HepG2 (cell line): Measurements from ENCODE around the gene RRBP1. TPM values are rescaled to one million over a fixed set of nuclear protein-coding genes. Genes with fewer than 3 reads are reported as not detected.

Experiments used
- CBX1 ChIP-seq: IDR thresholded peaks from one replicate; pipeline ENCODE4 v1.6.1; 2016; ENCODE audit warnings: antibody characterized with exemption, low read depth
- GATA4 ChIP-seq: sonication (generic); IDR thresholded peaks from 2 replicates; pipeline ENCODE4 v1.6.1; 2016; ENCODE audit warnings: antibody characterized with exemption, low read depth, borderline replicate concordance
- RARG ChIP-seq: sonication (generic); formaldehyde crosslinking; IDR thresholded peaks from 2 replicates; pipeline ENCODE4 v1.4.0; 2020; ENCODE audit warnings: low read depth, mild to moderate bottlenecking, missing genetic modification reagents
- TMF1 ChIP-seq: sonication (generic); formaldehyde crosslinking; IDR thresholded peaks from 2 replicates; pipeline ENCODE4 v1.8.1; 2022; ENCODE audit warnings: low read depth, missing genetic modification reagents
- ZNF350 ChIP-seq: sonication (generic); formaldehyde crosslinking; IDR thresholded peaks from 2 replicates; pipeline ENCODE4 v1.4.0; 2020; ENCODE audit warnings: mild to moderate bottlenecking, low read depth, missing genetic modification reagents, borderline replicate concordance
- ZNF44 ChIP-seq: sonication (generic); formaldehyde crosslinking; IDR thresholded peaks from 2 replicates; pipeline ENCODE4 v1.5.1; 2020; ENCODE audit warnings: mild to moderate bottlenecking, missing genetic modification reagents
- ZNF776 ChIP-seq: sonication (generic); formaldehyde crosslinking; IDR thresholded peaks from 2 replicates; pipeline ENCODE4 v1.4.0; 2020; ENCODE audit warnings: mild to moderate bottlenecking, missing genetic modification reagents
- polyA plus RNA-seq, 8 experiments: library from polyadenylated mRNA; depleted of rRNA in 3 of 8; stranded (reverse) in 7 of 8; unstranded in 1 of 8; fragments of >200 nt; fragmentation: Illumina TruSeq in 4 of 8; extraction: Trizol in 4 of 8; gene quantifications; 2 replicates each; pipeline versions ENCODE4 v1.2.1 to v1.2.3, GENCODE V29; 2011 to 2016; ENCODE audit warnings: low read depth in 4 of 8, missing spikeins in 1 of 8, mixed read lengths in 1 of 8; ENCODE audit not compliant: insufficient read depth in 1 of 8
- total RNA-seq, 5 experiments: library from RNA; depleted of rRNA; stranded (reverse); fragments of >200 nt; fragmentation: Illumina TruSeq; extraction: Trizol; gene quantifications; 2 replicates each; pipeline ENCODE4 v1.2.3, GENCODE V29; 2016; ENCODE audit warnings: low read depth in 1 of 5
- TF ChIP-seq, protein P1 (sequence below): sonication (generic); formaldehyde crosslinking; IDR thresholded peaks from 2 replicates; pipeline ENCODE4 v1.4.0; 2020; ENCODE audit warnings: missing genetic modification reagents, borderline replicate concordance
- TF ChIP-seq, protein P2 (sequence below): sonication (generic); formaldehyde crosslinking; IDR thresholded peaks from 2 replicates; pipeline ENCODE4 v1.4.0; 2020; ENCODE audit warnings: low read depth, mild to moderate bottlenecking, missing genetic modification reagents
- TF ChIP-seq, protein P3 (sequence below): sonication (generic); formaldehyde crosslinking; IDR thresholded peaks from 2 replicates; pipeline ENCODE4 v1.5.0; 2020; ENCODE audit warnings: mild to moderate bottlenecking, missing genetic modification reagents, borderline replicate concordance
- TF ChIP-seq, protein P4 (sequence below): IDR thresholded peaks from 2 replicates; pipeline ENCODE4 v1.6.1; 2016
- TF ChIP-seq, protein P5 (sequence below): sonication (generic); formaldehyde crosslinking; IDR thresholded peaks from 2 replicates; pipeline ENCODE4 v1.9.0; 2021; ENCODE audit warnings: missing genetic modification reagents, mild to moderate bottlenecking, borderline replicate concordance

RRBP1 gene
- total and polyA plus RNA-seq, 2 of the 13 experiments (the other 11 are each of a cell fraction or from before 2014, with no cell fraction given) = 150 to 222 TPM

DNA sequence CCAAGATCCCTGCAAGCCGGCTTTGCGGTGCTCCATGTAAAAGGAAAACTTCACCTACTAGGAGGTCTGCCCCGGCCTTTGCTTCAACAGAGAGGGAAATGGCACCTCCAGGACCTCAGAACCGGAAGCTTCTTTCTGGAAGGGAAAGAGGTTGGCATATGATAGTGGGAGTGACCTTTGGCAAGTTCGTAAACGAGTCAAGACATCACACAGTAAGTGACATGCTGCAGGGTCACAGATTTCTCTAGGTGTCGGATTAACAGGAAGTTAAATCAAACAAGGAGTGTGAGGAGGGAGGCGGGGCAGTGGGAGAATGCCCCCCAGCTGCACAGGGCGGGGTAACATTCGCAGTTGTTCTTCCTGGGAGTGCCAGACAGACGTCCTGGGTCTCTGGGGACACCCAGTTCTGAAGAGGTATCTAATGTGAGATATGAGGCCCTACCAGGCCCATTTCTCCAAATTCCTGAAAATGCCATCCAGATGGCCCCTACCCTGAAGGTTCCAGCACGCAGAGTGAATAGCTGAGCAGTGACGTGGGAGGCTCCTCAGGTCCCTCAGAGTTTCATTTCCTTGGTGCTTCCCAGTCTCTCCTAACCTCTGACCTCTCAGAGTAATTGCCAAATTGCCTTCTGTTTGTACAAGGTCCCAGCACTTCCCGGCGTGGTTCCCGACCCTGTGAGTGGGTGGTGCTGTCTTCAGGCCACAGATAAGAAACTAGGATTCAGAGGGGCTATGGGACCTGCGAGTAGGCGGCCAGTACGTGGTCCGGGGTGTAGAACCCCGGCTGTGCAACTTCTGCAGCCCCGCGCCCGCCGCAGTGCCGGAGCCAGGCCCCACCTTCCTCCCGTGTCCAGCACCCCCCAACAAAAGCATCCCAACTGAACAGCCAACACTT lies 1.9 kb downstream of the RRBP1 start (continued):
- TF ChIP-seq, protein P1, sequence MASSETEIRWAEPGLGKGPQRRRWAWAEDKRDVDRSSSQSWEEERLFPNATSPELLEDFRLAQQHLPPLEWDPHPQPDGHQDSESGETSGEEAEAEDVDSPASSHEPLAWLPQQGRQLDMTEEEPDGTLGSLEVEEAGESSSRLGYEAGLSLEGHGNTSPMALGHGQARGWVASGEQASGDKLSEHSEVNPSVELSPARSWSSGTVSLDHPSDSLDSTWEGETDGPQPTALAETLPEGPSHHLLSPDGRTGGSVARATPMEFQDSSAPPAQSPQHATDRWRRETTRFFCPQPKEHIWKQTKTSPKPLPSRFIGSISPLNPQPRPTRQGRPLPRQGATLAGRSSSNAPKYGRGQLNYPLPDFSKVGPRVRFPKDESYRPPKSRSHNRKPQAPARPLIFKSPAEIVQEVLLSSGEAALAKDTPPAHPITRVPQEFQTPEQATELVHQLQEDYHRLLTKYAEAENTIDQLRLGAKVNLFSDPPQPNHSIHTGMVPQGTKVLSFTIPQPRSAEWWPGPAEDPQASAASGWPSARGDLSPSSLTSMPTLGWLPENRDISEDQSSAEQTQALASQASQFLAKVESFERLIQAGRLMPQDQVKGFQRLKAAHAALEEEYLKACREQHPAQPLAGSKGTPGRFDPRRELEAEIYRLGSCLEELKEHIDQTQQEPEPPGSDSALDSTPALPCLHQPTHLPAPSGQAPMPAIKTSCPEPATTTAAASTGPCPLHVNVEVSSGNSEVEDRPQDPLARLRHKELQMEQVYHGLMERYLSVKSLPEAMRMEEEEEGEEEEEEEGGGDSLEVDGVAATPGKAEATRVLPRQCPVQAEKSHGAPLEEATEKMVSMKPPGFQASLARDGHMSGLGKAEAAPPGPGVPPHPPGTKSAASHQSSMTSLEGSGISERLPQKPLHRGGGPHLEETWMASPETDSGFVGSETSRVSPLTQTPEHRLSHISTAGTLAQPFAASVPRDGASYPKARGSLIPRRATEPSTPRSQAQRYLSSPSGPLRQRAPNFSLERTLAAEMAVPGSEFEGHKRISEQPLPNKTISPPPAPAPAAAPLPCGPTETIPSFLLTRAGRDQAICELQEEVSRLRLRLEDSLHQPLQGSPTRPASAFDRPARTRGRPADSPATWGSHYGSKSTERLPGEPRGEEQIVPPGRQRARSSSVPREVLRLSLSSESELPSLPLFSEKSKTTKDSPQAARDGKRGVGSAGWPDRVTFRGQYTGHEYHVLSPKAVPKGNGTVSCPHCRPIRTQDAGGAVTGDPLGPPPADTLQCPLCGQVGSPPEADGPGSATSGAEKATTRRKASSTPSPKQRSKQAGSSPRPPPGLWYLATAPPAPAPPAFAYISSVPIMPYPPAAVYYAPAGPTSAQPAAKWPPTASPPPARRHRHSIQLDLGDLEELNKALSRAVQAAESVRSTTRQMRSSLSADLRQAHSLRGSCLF = 0 out of 2 replicates have a peak, but pooled peaks have one; percentile 43
- TF ChIP-seq, protein P2, sequence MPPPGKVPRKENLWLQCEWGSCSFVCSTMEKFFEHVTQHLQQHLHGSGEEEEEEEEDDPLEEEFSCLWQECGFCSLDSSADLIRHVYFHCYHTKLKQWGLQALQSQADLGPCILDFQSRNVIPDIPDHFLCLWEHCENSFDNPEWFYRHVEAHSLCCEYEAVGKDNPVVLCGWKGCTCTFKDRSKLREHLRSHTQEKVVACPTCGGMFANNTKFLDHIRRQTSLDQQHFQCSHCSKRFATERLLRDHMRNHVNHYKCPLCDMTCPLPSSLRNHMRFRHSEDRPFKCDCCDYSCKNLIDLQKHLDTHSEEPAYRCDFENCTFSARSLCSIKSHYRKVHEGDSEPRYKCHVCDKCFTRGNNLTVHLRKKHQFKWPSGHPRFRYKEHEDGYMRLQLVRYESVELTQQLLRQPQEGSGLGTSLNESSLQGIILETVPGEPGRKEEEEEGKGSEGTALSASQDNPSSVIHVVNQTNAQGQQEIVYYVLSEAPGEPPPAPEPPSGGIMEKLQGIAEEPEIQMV (CRISPR knock-in tag) = no peak; the same call in 1 of the 2 replicates
- TF ChIP-seq, protein P3, sequence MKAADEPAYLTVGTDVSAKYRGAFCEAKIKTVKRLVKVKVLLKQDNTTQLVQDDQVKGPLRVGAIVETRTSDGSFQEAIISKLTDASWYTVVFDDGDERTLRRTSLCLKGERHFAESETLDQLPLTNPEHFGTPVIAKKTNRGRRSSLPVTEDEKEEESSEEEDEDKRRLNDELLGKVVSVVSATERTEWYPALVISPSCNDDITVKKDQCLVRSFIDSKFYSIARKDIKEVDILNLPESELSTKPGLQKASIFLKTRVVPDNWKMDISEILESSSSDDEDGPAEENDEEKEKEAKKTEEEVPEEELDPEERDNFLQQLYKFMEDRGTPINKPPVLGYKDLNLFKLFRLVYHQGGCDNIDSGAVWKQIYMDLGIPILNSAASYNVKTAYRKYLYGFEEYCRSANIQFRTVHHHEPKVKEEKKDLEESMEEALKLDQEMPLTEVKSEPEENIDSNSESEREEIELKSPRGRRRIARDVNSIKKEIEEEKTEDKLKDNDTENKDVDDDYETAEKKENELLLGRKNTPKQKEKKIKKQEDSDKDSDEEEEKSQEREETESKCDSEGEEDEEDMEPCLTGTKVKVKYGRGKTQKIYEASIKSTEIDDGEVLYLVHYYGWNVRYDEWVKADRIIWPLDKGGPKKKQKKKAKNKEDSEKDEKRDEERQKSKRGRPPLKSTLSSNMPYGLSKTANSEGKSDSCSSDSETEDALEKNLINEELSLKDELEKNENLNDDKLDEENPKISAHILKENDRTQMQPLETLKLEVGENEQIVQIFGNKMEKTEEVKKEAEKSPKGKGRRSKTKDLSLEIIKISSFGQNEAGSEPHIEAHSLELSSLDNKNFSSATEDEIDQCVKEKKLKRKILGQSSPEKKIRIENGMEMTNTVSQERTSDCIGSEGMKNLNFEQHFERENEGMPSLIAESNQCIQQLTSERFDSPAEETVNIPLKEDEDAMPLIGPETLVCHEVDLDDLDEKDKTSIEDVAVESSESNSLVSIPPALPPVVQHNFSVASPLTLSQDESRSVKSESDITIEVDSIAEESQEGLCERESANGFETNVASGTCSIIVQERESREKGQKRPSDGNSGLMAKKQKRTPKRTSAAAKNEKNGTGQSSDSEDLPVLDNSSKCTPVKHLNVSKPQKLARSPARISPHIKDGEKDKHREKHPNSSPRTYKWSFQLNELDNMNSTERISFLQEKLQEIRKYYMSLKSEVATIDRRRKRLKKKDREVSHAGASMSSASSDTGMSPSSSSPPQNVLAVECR (CRISPR knock-in tag) = peak; percentile 25
- TF ChIP-seq ZNF350 (CRISPR knock-in tag) (peak; percentile 62), TMF1 (no peak; the same call in 1 of the 2 replicates), GATA4 (0 out of 2 replicates have a peak, but pooled peaks have one; percentile 42), CBX1 (no peak), RARG (CRISPR knock-in tag) (no peak), ZNF44 (CRISPR knock-in tag) (no peak), ZNF776 (CRISPR knock-in tag) (no peak; the same call in 1 of the 2 replicates)
- TF ChIP-seq, protein P4, sequence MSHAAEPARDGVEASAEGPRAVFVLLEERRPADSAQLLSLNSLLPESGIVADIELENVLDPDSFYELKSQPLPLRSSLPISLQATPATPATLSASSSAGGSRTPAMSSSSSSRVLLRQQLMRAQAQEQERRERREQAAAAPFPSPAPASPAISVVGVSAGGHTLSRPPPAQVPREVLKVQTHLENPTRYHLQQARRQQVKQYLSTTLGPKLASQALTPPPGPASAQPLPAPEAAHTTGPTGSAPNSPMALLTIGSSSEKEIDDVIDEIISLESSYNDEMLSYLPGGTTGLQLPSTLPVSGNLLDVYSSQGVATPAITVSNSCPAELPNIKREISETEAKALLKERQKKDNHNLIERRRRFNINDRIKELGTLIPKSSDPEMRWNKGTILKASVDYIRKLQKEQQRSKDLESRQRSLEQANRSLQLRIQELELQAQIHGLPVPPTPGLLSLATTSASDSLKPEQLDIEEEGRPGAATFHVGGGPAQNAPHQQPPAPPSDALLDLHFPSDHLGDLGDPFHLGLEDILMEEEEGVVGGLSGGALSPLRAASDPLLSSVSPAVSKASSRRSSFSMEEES = 0 out of 2 replicates have a peak, but pooled peaks have one; percentile 12
- TF ChIP-seq, protein P5, sequence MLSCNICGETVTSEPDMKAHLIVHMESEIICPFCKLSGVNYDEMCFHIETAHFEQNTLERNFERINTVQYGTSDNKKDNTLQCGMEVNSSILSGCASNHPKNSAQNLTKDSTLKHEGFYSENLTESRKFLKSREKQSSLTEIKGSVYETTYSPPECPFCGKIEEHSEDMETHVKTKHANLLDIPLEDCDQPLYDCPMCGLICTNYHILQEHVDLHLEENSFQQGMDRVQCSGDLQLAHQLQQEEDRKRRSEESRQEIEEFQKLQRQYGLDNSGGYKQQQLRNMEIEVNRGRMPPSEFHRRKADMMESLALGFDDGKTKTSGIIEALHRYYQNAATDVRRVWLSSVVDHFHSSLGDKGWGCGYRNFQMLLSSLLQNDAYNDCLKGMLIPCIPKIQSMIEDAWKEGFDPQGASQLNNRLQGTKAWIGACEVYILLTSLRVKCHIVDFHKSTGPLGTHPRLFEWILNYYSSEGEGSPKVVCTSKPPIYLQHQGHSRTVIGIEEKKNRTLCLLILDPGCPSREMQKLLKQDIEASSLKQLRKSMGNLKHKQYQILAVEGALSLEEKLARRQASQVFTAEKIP = no peak
